HG03103 (cell line): Measurements from ENCODE around the gene MZF1.
A peak's percentile ranks its signal among the peaks of the same experiment; 100 is the strongest.
"Not testable (repeated sequence)": the region's sequence is repeated elsewhere in the genome, so short reads cannot be mapped to it uniquely, and the experiment has no call there.

ENCODE experiments used
- ATAC-seq: cut with Tn5 transposase; IDR thresholded peaks from one replicate; pipeline ENCODE4 v1.9.1; 2021; ENCODE audit warnings: low read depth; ENCODE audit not compliant: unreplicated experiment

The MZF1 gene

DNA sequence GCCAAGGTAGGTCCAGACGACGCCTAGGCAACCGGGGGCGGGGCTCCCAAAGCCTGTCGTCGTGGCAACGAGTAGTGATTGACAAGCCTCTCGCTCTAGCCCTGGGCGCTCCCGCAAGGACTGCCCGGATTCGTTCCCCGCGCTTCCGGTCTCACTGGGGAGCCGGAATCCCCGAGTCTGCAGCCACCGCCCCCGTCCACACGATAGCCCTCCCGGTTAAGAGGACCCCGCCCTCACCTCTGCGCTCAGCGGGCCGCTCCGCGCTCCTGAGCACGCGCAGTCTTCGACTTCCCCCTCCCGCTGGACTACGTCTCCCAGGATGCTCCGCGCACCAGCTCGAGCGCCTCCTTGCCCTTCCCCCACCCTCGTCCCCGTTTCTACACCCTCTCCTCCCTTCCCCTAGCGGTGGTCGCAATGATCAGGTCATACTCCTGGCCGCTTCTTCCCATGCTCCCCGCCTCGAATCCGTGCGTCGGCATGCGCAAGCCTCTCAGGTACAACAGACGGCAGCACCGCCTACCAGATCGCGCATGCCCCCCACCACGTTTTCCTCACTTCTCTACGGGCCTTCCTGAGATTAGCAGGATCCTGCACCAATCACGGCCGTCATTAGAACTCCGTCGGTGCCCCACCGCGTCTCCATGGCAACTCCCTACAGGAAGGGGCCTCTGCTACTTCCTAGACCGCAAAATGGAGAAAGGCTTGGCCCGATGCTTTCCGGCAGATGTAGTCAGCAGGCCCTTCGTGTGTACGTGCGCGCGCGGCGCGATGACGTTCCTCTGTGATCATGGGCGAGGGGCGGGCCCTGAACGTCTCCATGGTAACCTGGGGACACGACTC is at the start of gene MZF1:
TSS of gene MZF1 (minus strand) at position 518 of the 840 bp plus-strand sequence. CDS start 1,946 bp downstream, outside the sequence.
- peak; percentile 46 for ATAC-seq

DNA sequence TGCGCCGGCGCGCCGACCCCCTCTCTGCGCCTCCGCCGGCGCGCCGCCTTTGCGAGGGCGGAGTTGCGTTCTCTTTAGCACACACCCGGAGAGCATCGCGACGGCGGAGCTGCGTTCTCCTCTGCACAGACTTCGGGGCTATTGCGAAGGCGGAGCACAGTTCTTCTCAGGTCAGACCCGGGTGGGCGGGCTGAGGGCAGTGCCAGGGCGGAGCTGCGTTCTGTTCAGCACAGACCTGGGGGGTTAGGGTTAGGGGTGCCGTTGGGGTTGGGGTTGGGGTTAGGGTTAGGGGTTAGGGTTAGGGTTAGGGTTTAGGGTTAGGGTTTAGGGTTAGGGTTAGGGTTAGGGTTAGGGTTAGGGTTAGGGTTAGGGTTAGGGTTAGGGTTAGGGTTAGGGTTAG is 34.1 kb upstream of the MZF1 start:
- not testable (repeated sequence) for ATAC-seq

GRCh38 chr19:58606251-58606896 is 33.2 kb upstream of the MZF1 start:
- not testable (repeated sequence) for ATAC-seq

DNA sequence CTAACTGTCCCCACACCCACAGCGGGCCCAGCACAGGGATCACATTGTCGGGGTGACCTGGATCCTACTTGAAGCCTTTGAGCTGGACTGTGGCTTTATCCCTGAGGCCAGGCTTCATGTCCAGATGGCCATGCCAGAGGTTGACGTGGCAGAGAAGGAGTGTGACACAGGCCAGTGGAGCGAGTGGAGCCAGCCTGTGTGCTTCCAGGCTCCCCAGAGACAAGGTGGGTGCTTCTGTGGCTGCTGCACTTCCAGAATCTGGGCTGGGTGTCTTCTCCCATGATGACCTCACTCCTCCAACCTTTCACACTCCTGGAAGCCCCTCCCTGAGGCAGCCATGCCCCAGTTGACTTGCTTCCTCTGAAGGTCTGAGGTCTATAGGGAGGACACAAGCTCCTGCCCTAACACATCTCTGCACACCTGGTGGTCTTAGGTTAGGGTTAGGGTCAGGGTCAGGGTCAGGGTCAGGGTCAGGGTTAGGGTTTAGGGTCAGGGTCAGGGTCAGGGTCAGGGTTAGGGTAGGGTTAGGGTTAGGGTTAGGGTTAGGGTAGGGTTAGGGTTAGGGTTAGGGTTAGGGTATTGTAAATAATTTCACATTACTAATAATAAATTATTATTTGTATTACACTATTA is 13.1 kb upstream of the MZF1 start:
- ATAC-seq: no peak

DNA sequence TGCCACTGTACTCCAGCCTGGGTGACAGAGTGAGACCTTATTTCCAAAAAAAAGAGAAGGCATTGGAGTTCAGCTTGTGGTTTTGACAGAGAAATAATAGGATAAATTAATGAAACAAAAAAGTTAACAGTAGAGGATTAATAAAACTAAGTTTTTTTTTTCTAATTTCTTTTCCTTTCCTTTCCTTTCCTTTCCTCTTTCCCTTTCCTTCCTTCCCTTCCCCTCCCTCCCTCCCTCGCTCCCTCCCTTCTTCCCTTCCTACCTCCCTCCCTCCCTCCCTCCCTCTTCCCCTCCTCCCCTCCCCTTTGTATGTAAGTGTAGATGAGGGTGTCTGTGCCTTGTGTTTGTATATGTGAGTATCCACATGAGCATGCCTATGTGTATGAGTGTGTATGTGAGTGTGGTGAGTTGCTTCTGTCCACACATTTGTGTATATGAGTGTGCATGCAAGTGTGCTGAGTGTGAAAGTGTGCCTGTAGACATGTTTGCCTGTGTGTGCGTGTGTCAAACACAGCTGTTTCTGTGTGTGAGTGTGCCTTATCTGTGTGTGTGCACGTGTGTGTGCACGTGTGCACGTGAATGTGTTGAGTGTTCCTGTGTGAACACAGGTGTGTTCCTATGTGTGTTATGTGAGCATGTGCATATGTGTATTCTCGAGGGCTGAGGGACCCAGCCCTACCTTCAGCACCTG is 12.5 kb upstream of the MZF1 start:
- no peak for ATAC-seq

DNA sequence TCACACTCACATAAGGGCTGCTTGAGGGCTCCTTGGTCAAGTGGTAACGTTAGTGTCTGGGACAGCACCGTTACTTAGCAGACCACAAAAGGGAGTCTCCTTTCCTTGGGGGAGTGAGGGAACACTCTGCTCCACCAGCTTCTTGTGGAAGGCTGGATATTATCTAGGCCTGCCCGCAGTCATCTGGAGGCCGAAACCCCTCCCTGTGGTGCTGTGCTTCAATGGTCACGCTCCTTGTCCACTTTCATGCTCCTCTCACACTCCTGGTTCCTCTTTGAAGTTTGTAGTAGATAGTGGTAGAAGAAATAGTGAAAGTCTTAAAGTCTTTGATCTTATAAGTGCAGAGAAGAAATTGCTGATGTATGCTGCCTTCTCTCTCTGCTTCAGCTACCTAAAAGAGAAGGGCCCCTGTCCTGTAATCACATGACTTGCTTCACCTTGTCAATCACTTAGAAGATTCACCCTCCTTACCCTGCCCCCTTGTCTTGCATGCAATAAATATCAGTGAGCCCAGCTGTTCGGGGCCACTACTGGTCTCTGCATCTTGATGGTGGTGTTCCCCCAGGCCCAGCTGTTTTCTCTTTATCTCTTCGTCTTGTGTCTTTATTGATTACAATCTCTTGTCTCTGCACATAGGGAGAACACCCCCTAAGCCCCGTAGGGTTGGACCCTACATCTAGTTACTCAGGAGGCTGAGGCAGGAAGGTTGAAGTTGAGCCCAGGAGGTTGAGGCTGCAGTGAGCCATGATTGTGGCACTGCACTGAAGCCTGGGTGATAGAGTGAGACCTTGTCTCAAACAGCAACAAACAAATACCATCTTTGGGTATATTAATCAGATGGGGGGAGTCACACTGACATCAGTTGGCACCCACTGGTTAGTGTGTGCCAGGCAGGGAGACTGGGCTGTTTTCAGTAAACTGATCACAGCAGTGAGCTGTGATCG is 11.6 kb upstream of the MZF1 start:
- ATAC-seq: no peak

GRCh38 chr19:58582985-58583384 is 9.8 kb upstream of the MZF1 start:
- ATAC-seq: no peak

GRCh38 chr19:58581227-58582141 is 8.3 kb upstream of the MZF1 start:
- peak; percentile 78 for ATAC-seq

- ATAC-seq: no peak
Measured at GRCh38 chr19:58579473-58580142, 6.5 kb upstream of the MZF1 start.

DNA sequence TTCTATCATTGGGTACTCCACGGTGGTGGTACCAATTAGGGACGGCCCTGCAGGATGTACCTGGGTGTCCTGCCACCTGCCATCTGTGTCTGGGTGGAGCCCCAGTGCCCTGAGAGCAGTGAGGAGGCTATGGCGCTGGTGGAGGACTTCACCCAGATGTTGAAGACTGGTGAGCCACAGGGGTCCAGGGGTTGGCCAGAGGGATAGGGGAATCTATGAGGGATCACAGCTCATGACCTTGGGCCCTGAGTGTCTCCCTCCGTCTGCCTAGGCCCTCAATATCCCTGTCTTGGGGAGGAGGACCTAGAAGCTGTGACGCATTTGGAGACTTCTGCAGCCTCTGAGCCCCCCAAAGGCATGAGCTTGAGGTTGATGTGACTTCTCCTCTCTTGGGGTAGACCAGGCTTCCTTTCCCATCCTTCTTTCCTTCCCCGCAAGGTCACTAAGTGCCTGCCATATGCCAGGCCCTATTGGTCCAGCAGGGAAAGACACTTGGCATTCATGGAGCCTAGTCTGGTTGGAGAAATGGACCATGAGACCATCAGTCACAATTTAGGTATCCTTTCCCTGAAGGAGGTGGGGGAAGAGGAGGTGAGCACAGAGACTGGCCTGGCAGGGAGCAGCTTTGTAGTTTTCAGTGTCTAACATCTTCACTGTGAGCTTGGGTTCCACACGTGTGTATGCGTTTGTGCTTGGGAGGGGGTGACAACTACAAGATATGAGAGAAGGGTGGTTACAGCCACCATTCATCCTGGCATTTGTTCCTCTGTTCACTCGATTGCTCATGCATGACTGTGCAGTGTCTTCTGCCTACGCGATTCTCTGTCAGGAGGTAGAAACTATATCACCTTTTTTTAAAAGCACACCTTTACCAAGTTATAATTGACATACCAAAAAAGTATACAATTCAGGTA is 5.1 kb upstream of the MZF1 start:
- no peak for ATAC-seq

GRCh38 chr19:58577581-58577980 is 4.4 kb upstream of the MZF1 start:
- ATAC-seq: not testable (repeated sequence)

DNA sequence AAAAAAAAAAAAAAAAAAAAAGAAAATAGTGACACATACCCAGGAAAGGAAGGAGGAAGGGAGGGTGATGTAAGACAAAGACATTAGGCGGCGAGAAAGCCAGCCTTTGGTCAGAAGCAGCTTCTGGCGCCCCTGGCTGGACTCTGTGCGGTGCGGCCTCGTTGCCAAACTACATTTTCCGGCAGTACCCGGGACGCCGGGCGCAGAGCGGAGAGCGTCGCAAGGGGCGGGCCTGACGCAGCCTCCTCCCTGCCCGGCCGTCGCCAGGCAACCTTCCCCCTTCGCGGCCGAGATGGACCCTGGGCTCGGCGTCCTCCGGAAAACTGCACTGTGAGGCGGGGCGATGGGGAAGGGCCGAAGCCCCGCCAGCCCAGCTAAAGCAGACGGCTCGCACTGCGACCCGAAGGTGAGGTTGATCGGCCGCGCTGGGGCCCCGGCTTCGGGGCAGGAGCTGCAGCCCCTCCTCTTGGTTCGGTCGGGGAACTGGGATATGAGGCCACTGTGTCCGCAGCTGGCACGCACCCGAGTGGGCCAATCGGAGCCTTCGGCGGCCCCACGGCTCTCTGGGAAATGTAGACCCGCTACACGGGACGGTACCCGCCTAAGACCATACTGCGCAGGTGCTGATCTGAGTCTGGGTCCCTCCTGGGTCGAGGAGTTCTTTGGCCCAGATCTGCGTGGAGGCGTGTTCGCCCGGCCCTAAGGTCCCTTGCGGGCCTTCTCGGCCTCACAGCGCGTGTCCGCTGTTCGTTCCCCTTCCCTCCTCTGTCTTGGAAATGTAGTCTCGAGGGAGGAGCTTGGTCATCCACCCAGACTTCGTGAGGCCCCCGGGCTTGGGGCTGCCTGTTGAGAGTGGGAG is 2.3 kb upstream of the MZF1 start:
- peak; percentile 32 for ATAC-seq

GRCh38 chr19:58573658-58574164 is 576 bp upstream of the MZF1 start:
- no peak for ATAC-seq

DNA sequence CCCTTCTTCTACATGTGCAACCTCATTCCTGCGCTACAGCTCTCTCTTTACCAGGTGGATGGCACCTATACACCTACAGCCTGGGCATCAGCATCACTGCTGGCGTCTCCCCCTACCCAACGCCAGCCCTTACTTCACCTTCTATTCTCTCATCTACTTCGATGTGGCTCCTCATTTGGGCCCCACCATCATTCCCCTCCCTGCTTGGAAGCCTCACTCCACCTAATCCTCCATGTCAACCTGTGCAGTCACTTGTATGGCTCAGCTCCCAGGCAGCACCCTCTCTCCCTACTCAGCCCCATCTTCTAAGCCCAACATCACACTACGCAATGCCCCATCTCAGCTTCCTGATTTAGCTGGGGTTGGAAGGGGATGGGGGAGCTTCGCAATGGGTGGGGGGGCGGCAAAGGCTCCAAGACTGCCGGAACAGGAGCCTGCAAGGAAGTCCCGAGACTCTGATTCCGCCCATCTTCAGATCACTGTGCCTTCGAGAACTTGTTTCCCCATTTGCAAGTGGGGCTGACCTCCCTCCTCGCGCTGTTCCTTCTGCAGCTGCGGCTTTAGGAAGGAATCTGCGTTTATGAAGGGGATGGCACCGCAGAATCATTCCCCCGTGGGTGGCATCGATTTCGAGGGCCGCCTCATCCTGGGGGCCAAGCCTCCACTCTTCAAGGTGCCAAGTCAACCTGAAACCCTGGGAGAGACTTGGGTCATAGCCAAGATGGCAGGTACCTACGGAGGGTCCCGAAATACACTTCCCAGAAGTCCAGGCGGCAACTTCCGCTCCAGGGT is 913 bp downstream of the MZF1 start:
- ATAC-seq: no peak

GRCh38 chr19:58571575-58571947 is 1.6 kb downstream of the MZF1 start:
- ATAC-seq: no peak
